ENCODE results near the gene PLET1. TPM values are rescaled to one million over a fixed set of nuclear protein-coding genes. Genes with fewer than 3 reads are reported as not detected.

The PLET1 gene
- total RNA-seq, 1 donor from 2014 or later = not detected

- TF ChIP-seq, protein P1, sequence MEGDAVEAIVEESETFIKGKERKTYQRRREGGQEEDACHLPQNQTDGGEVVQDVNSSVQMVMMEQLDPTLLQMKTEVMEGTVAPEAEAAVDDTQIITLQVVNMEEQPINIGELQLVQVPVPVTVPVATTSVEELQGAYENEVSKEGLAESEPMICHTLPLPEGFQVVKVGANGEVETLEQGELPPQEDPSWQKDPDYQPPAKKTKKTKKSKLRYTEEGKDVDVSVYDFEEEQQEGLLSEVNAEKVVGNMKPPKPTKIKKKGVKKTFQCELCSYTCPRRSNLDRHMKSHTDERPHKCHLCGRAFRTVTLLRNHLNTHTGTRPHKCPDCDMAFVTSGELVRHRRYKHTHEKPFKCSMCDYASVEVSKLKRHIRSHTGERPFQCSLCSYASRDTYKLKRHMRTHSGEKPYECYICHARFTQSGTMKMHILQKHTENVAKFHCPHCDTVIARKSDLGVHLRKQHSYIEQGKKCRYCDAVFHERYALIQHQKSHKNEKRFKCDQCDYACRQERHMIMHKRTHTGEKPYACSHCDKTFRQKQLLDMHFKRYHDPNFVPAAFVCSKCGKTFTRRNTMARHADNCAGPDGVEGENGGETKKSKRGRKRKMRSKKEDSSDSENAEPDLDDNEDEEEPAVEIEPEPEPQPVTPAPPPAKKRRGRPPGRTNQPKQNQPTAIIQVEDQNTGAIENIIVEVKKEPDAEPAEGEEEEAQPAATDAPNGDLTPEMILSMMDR (IDR thresholded peaks at IDR 0.05; ENCODE audit: insufficient read depth, low read length, poor library complexity, severe bottlenecking) = no peak
Measured at GRCh38 chr11:112274007-112274783, 13.5 kb upstream of the PLET1 start.

GRCh38 chr11:112273066-112273465, 12.4 kb upstream of the PLET1 start:
- TF ChIP-seq, protein P1 (IDR thresholded peaks at IDR 0.05; ENCODE audit: insufficient read depth, low read length, poor library complexity, severe bottlenecking) = no peak
- H3K36me3 ChIP-seq (ENCODE audit: control insufficient read depth, insufficient read depth, low read length) = no peaks in the 10 kb centered on the region
- DNase-seq (ENCODE audit: low read depth) = no peak
- H3K4me3 ChIP-seq (ENCODE audit: low read depth, low read length) = no peak overlapping the region
- H3K27me3 ChIP-seq (ENCODE audit: control insufficient read depth, insufficient read depth, low read length) = no peaks in the 10 kb centered on the region

More at GRCh38 chr11:112274007-112274783, 13.5 kb upstream of the PLET1 start:
- no peak overlapping the region for H3K4me3 ChIP-seq (ENCODE audit: low read depth, low read length)
- no peaks in the 10 kb centered on the region for H3K36me3 ChIP-seq (ENCODE audit: control insufficient read depth, insufficient read depth, low read length)
- no peaks in the 10 kb centered on the region for H3K27me3 ChIP-seq (ENCODE audit: control insufficient read depth, insufficient read depth, low read length)
- no peak for DNase-seq (ENCODE audit: low read depth)

DNA sequence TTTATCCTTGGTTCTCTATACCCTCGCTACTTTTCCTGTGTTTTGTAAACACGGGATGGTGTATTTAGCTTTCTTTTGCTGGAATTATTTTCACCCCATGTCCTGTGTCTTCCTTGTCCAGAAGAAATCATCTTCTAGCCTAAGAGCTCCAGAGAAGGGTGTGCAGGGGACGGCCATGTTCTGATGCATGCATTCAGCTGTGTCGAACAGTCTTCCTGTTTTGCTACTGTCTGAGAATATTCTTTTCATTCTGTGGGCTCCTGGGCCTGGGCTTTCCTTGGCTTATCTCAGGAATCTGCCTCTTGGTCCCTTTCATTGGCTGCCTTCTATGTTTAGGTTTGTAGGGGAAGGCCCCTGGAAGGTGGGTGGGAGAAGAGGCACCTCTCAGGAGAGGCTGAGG, 10.6 kb upstream of the PLET1 start:
- TF ChIP-seq, protein P1 (IDR thresholded peaks at IDR 0.05; ENCODE audit: insufficient read depth, low read length, poor library complexity, severe bottlenecking) = no peak
- Histone ChIP-seq H3K4me3 (ENCODE audit: low read depth, low read length) (no peak overlapping the region), H3K36me3 (ENCODE audit: control insufficient read depth, insufficient read depth, low read length) (no peaks in the 10 kb centered on the region), H3K27me3 (ENCODE audit: control insufficient read depth, insufficient read depth, low read length) (no peaks in the 10 kb centered on the region)
- DNase-seq (ENCODE audit: low read depth) = no peak

DNA sequence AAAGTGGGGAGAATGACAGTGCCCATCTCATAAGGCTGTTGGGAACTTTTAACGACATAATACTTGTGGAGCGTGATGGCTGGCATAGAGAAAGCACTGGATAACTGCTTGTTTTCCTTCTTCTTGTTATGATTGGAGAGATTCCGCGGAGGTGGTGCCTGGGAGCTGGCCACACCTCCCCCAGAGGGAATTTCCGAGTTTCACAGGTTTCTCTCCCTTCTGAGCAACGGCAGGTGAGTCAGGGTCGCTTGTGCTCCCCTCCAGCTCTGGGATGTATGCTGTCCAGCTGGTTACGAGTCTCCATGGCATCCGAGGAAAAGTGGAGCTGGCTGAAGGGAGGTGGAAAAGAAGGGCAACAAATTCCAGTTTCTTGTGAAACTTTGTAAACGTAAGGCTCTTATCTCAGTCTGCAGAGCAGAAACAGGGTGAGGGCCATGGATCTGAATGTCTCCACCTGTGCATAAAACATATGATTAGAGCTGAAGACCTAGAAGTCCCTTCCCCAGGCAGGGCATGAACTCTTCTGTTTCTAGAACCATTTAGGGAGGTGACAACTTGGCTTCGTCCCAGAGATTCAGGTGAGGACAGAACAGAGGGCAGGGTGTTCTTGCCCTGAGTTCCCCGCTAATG, 10.0 kb upstream of the PLET1 start:
- no peak for DNase-seq (ENCODE audit: low read depth)
- no peaks in the 10 kb centered on the region for H3K27me3 ChIP-seq (ENCODE audit: control insufficient read depth, insufficient read depth, low read length)
- TF ChIP-seq, protein P1 (IDR thresholded peaks at IDR 0.05; ENCODE audit: insufficient read depth, low read length, poor library complexity, severe bottlenecking) = no peak
- no peaks in the 10 kb centered on the region for H3K36me3 ChIP-seq (ENCODE audit: control insufficient read depth, insufficient read depth, low read length)
- no peak overlapping the region for H3K4me3 ChIP-seq (ENCODE audit: low read depth, low read length)

DNA sequence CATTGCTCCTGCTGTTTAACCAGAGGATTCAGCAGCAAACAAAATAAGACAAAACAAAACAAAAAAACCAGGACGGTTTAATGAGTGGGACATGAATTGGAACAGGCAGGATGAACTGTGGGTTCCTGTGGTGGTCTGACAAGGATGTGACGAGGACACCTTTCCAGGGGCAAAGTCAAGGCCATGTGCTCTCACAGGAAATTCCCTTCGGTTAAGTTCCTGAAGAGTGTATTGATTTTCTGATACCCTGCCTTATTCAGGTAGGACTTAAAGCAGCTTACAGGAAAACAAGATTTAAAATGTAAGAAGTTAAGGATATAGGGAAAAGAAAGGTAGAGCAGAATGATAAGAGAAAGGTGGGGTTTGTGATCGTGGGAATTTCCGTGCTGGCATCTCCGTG, 8.5 kb upstream of the PLET1 start:
- Histone ChIP-seq H3K36me3 (ENCODE audit: control insufficient read depth, insufficient read depth, low read length) (no peaks in the 10 kb centered on the region), H3K4me3 (ENCODE audit: low read depth, low read length) (no peak overlapping the region), H3K27me3 (ENCODE audit: control insufficient read depth, insufficient read depth, low read length) (no peaks in the 10 kb centered on the region)
- TF ChIP-seq, protein P1 (IDR thresholded peaks at IDR 0.05; ENCODE audit: insufficient read depth, low read length, poor library complexity, severe bottlenecking) = no peak
- no peak for DNase-seq (ENCODE audit: low read depth)
